ENCODE data around the gene PALLD. TPM values are rescaled to one million over a fixed set of nuclear protein-coding genes. Genes with fewer than 3 reads are reported as not detected.
"Not testable (repeated sequence)": the region's sequence is repeated elsewhere in the genome, so short reads cannot be mapped to it uniquely, and the experiment has no call there.

Gene PALLD
- polyA plus RNA-seq, 3 donors: 7.0 to 145 (median 22.7) TPM

- 97 to 98% (median 97%) methylated on average over 4 of the region's 4 CpGs for WGBS, 3 donors
- H3K27ac ChIP-seq (ENCODE audit: low read depth, low read length): no peak overlapping the region
Measured at GRCh38 chr4:168802222-168802621, 305.4 kb downstream of the PALLD start.

DNA sequence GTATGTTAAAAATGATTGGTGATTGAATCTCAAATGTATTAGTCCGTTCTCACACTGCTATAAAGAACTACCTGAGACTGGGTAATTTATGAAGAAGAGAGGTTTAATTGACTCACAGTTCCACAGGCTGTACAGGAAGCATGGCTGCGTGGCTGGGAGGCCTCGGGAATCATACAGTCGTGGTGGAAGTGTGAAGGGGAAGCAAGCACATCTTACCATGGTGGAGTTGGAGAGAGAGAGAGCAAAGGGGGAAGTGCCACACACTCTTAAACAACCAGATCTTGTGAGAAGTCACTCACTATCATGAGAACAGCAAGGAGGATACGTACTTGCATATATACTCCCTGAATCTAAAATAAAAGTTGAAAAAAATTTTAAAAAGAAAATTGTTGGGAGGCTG is 306.2 kb downstream of the PALLD start:
- 52 to 79% (median 65%) methylated on average over 5 of the region's 5 CpGs for WGBS, 3 donors

DNA sequence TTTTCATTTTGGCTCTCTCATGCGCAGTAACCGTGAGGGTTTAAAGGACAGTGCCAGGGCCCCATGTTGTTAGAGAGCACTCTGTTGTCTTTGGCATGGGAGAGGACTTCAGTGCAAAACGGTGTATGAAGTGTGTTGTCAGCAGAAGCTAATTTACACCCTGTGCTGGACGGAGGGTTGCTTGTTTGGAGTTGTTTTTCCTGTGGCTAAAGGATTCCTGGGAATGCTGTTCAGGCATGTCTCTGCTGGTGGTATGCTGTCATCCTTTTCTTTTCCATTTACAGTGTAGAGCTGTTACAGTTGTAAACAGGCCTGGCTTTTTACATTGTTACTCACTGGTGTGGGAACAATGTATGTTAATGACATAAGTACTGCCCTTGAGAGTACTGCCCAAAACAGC is 306.9 kb downstream of the PALLD start:
- H3K27ac ChIP-seq (ENCODE audit: low read depth, low read length): no peak overlapping the region
- WGBS, 3 donors: 77 to 85% (median 80%) methylated on average over 4 of the region's 4 CpGs

More for the DNA sequence above, 306.2 kb downstream of the PALLD start:
- H3K27ac ChIP-seq (ENCODE audit: low read depth, low read length): not testable (repeated sequence)

DNA sequence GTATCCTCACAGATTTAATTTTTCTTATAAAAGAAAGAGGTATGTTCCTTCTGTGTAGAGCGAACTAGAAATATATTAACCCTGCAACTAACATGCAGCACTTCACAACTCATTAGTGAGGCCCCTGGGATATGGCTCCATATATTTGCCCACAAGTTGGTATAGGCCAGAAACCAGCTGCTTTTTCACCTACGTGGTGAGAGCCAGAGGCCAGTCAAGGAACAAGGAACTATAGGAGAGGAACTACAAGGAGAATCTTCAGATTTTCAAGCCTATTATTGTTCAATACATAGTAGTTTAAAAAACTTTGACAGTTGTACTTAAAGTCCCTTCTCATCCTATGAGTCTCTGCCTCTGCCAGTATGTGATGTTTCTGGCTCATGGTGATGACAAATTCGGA is 307.3 kb downstream of the PALLD start:
- H3K27ac ChIP-seq (ENCODE audit: low read depth, low read length): no peak overlapping the region
- 78 to 84% (median 81%) methylated on average over 3 of the region's 3 CpGs for WGBS, 3 donors

- no peak overlapping the region for H3K27ac ChIP-seq (ENCODE audit: low read depth, low read length)
- WGBS, 3 donors: 69 to 79% (median 69%) methylated on average over 5 of the region's 5 CpGs
Measured at GRCh38 chr4:168805341-168805740, 308.5 kb downstream of the PALLD start.

DNA sequence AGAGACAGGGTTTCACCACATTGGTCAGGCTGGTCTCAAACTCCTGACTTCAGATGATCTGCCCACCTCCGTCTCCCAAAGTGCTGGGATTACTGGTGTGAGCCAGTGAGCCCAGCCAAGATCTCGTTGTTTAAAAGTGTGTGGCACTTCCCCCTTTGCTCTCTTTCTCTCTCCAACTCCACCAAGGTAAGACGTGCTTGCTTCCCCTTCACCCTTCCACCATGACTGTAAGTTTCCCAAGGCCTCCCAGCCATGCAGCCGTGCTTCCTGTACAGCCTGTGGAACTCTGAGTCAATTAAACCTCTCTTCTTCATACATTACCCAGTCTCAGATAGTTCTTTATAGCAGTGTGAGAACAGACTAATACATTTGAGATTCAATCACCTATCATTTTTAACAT is 309.4 kb downstream of the PALLD start:
- H3K27ac ChIP-seq (ENCODE audit: low read depth, low read length): not testable (repeated sequence)
- 70 to 93% (median 71%) methylated on average over 4 of the region's 4 CpGs for WGBS, 3 donors

DNA sequence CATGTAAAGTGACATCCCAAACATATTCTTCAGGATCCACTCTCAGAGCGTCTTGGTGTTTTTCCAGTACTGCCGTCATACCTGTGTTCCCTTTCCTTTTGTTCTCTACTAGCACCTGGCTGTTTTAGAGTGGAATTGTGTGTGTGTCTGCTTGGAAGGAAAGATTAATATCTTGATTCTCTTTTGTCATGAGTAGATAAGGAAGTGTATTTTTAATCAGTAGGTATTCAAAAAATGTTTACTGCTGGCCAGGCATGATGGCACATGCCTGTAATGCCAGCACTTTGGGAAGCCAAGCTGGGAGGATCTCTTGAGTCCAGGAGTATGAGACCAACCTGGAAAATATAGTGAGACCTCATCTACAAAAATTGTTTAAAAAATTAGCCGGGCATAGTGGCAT is 314.4 kb downstream of the PALLD start:
- 78 to 92% (median 88%) methylated on average over 3 of the region's 3 CpGs for WGBS, 3 donors
- no peak overlapping the region for H3K27ac ChIP-seq (ENCODE audit: low read depth, low read length)

DNA sequence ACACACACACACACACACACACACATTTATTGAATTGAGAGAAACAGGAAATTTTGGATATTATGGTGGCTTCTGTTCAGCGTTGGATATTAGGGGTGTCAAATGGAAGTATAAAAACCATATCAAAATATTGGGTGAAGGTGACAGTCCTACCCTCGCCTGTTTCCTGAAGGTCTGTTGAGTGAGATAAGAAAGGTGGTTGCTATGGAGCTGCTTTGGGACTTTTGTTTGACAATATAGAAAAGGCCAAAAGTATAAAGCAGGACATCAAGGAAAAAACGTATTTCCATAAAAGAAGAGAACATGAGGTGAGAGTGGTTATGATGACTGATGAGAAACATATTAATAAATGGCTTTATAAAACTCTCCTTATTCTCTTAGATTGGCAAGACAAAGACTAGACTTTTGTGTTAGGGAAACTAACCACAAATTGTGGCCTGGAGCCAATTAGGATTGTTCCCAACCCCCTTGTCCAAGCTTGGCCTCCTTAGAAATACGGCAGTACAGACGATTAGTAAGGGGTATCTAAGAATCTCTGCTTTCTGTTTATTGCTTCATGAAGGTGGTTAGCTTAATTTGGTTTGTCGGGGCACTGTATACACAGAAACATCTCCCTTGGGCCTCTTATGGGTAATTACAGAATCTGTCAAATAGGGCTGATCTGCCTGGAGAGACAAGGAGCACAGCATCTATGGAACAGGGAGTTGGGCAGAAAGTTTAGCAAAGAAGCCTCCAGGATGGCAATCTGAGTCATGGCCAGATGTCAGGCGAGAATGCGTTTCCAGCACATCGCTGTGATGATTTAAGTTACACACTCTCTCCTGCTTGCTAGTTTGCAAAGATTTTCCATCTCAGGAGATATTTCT is 315.2 kb downstream of the PALLD start:
- 56 to 69% (median 68%) methylated on average over 9 of the region's 9 CpGs for WGBS, 3 donors
- H3K27ac ChIP-seq (ENCODE audit: low read depth, low read length): no peak overlapping the region

DNA sequence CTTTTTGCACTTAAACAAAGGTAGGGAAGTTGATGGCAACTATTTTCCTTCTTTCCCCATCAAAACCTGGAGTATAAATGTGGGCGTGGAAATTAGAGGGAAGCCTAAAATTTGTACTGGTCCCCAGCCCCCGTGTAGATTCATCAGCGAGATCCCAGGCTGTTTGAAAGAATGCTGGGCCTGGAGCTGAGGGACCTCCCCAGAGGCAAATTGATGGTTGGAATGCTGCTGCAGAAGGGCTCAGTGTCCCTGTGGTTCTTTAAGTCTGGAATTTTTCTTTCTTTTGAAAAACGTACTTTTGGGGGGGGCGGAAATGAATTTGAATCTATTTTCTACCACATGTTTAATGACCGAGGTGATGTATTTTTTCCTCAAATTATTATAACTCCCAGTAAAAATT is 316.0 kb downstream of the PALLD start:
- WGBS, 3 donors: 75 to 77% (median 76%) methylated on average over 6 of the region's 6 CpGs
- H3K27ac ChIP-seq (ENCODE audit: low read depth, low read length): no peak overlapping the region

DNA sequence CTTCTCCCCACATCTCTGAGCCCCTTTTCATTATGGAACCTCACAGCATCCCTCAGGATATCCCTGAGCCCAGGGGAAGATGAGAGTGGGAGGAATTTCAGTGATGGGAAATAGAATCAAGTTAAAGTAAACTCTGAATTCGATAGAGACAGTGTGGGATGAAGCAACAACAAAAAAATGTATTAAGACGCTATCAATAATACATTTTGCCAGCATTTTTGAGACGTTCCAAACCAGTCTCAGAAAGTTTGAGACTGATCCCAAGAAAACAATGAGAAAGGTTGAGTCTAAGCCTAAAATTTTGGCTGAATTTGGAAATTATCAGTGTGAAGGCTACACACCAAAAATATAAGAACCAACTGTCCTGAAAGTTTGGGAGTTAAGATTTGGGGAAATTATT is 317.0 kb downstream of the PALLD start:
- 48 to 74% (median 63%) methylated on average over 3 of the region's 3 CpGs for WGBS, 3 donors
- H3K27ac ChIP-seq (ENCODE audit: low read depth, low read length): no peak overlapping the region

GRCh38 chr4:168815379-168816345 is 318.8 kb downstream of the PALLD start:
- no peak overlapping the region for H3K27ac ChIP-seq (ENCODE audit: low read depth, low read length)
- 56 to 63% (median 57%) methylated on average over 13 of the region's 13 CpGs for WGBS, 3 donors

DNA sequence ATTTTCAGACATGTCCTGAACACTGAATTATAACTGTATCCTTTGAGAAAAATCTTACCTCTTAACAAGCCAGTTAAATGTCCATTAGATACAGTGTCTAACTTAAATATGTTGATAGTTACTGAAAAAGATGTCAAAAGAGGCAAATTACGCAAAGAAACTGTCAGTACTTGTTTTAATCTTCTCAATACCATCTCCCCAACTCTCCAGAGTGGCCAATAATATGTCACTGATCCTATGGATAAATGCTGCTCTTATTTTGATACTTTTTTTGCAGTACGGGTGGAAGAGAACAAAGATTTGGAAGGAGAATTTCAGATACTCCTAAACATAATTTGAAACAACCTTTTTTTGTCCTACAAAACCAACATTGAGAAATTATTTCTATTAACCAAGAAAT is 320.5 kb downstream of the PALLD start:
- H3K27ac ChIP-seq (ENCODE audit: low read depth, low read length): no peak overlapping the region
- WGBS, 3 donors: 50 to 56% (median 50%) methylated on average over 2 of the region's 2 CpGs

- 94 to 95% (median 95%) methylated on average over 5 of the region's 5 CpGs for WGBS, 3 donors
- no peak overlapping the region for H3K27ac ChIP-seq (ENCODE audit: low read depth, low read length)
Measured at GRCh38 chr4:168822481-168822880, 325.6 kb downstream of the PALLD start.

GRCh38 chr4:168825975-168826374 is 329.1 kb downstream of the PALLD start:
- 95 to 99% (median 96%) methylated on average over 3 of the region's 3 CpGs for WGBS, 3 donors
- H3K27ac ChIP-seq (ENCODE audit: low read depth, low read length): no peak overlapping the region

DNA sequence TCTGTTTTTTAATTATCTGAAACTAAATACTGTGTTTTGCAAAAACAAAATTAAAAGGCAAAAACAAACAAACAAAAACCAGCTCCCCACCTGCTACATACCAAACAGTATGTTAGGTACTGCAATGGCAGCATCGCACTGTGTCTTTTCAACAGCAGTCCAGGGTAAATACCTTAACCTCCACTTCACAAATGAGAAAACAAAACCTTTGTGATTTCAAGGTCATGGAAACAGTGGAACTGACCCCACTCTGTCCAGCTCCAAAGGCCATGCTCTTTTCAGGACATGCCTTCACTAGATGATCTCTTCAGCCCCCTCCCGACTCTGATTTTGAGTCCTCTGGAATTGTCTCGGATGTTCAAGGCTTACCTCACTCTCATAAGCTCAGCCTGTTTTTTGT is 329.8 kb downstream of the PALLD start:
- WGBS, 3 donors: 92 to 94% (median 94%) methylated on average over 3 of the region's 3 CpGs
- H3K27ac ChIP-seq (ENCODE audit: low read depth, low read length): no peak overlapping the region

GRCh38 chr4:168830777-168831512 is 334.1 kb downstream of the PALLD start:
- H3K27ac ChIP-seq (ENCODE audit: low read depth, low read length): no peak overlapping the region
- WGBS, 3 donors: 64 to 88% (median 68%) methylated on average over 6 of the region's 6 CpGs

DNA sequence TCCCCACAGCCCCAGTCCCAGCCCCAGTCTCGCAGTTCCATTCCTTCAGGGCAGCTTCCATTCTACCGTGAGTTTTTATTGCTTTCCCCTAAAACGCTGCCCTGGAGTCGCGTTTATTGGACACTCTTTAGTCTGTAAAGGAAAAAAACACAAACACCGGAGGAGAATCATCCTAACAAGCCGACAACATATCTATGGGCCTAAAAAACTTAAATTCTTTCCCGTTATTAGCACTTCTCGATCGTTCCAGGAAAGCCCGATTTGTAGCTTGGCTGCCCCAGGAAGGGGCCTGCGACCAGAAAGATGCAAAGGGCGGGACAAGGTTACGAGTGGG is 334.7 kb downstream of the PALLD start:
- WGBS, 3 donors: 3 to 8% (median 4%) methylated on average over 14 of the region's 14 CpGs
- no peak overlapping the region for H3K27ac ChIP-seq (ENCODE audit: low read depth, low read length)

GRCh38 chr4:168831919-168832762 is 335.3 kb downstream of the PALLD start:
- 0 to 1% (median 0%) methylated on average over 56 to 68 of the region's 68 CpGs for WGBS, 3 donors

More at GRCh38 chr4:168831919-168832762, 335.3 kb downstream of the PALLD start:
- H3K27ac ChIP-seq (ENCODE audit: low read depth, low read length): peak overlapping the region; percentile 66

Measured in adipose tissue (tissue), 3 donors.